ENCODE data around the gene AATK. TPM values are rescaled to one million over a fixed set of nuclear protein-coding genes. Genes with fewer than 3 reads are reported as not detected.

Gene AATK
- polyA plus RNA-seq, 1 of the 3 experiments (the other 2 are of a cell fraction): 0.51 TPM

DNA sequence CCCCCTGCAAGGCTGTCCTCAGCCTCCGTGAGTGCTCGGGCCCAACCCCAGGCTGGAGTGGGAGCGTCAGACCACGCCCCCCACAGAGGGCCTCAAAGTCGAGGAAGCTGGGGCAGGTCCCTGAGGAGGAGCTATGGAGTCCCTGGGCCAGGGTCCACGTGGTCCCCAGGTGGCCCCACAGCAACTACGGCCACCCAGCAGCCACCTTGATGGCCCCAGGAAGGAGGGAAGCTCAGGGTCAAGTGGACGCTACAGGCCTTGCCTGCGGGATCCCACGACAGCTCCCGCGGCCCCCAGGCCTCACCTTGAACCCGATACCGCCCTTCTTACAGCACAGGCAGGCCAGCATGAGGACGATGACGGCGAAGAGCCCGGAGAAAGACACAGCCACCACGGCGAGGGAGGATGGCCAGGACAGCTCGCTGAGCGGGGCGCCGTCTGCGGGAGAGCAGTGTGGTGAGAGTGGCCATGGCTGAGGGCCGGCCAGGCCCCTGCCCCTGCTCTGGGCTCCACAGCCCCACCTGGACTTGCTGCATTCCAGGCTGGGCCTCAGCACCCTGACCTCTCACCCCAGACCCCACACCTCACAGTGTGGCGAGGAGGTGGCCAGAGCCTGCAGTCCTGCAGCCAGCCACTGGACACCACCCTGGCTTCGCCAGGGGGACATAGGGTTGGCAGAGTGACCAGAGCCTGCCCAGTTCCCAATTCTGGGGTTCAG, 31.8 kb downstream of the AATK start:
- WGBS (ENCODE audit: low lambda C conversion rate): 79% methylated on average over 26 of the region's 28 CpGs
- no peak overlapping the region for H3K4me2 ChIP-seq
- ChIA-PET POLR2A (no interaction called here), CTCF (interaction anchor here (0.6 to 3.4 kb wide), 13 partner anchors 8 to 119 kb away, joined by 3 to 24 read pairs (median 4); no protein-coding TSS in a partner anchor)
- no peaks in the 10 kb centered on the region for H3K9me3 ChIP-seq
- peaks cover 12% of the 10 kb centered on the region for H3F3A ChIP-seq (replicated peaks; ENCODE audit: insufficient read depth)
- no peaks in the 10 kb centered on the region for H4K20me1 ChIP-seq (ENCODE audit: insufficient read depth)
- no peak overlapping the region for H3K4me3 ChIP-seq (ENCODE audit: low read depth in 2 of 2, low read length in 1 of 2)
- TF ChIP-seq, protein P1, sequence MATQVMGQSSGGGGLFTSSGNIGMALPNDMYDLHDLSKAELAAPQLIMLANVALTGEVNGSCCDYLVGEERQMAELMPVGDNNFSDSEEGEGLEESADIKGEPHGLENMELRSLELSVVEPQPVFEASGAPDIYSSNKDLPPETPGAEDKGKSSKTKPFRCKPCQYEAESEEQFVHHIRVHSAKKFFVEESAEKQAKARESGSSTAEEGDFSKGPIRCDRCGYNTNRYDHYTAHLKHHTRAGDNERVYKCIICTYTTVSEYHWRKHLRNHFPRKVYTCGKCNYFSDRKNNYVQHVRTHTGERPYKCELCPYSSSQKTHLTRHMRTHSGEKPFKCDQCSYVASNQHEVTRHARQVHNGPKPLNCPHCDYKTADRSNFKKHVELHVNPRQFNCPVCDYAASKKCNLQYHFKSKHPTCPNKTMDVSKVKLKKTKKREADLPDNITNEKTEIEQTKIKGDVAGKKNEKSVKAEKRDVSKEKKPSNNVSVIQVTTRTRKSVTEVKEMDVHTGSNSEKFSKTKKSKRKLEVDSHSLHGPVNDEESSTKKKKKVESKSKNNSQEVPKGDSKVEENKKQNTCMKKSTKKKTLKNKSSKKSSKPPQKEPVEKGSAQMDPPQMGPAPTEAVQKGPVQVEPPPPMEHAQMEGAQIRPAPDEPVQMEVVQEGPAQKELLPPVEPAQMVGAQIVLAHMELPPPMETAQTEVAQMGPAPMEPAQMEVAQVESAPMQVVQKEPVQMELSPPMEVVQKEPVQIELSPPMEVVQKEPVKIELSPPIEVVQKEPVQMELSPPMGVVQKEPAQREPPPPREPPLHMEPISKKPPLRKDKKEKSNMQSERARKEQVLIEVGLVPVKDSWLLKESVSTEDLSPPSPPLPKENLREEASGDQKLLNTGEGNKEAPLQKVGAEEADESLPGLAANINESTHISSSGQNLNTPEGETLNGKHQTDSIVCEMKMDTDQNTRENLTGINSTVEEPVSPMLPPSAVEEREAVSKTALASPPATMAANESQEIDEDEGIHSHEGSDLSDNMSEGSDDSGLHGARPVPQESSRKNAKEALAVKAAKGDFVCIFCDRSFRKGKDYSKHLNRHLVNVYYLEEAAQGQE (IDR thresholded peaks at IDR 0.05; ENCODE audit: low read depth, low read length): no peak
- TF ChIP-seq MXI1 (IDR thresholded peaks at IDR 0.05; ENCODE audit: low read depth, low read length): no peak
- TF ChIP-seq FOSL2 (IDR thresholded peaks at IDR 0.05; ENCODE audit: borderline replicate concordance, low read depth): no peak
- no peak for TF ChIP-seq SIN3A (IDR thresholded peaks at IDR 0.05; ENCODE audit: borderline replicate concordance, low read depth, low read length)
- TF ChIP-seq, protein P2, sequence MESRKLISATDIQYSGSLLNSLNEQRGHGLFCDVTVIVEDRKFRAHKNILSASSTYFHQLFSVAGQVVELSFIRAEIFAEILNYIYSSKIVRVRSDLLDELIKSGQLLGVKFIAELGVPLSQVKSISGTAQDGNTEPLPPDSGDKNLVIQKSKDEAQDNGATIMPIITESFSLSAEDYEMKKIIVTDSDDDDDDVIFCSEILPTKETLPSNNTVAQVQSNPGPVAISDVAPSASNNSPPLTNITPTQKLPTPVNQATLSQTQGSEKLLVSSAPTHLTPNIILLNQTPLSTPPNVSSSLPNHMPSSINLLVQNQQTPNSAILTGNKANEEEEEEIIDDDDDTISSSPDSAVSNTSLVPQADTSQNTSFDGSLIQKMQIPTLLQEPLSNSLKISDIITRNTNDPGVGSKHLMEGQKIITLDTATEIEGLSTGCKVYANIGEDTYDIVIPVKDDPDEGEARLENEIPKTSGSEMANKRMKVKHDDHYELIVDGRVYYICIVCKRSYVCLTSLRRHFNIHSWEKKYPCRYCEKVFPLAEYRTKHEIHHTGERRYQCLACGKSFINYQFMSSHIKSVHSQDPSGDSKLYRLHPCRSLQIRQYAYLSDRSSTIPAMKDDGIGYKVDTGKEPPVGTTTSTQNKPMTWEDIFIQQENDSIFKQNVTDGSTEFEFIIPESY (IDR thresholded peaks at IDR 0.05; ENCODE audit: borderline replicate concordance, low read depth): no peak
- TF ChIP-seq NRF1 (IDR thresholded peaks at IDR 0.05; ENCODE audit: low read depth, low read length): no peak
- TF ChIP-seq CHD2 (IDR thresholded peaks at IDR 0.05; ENCODE audit: low read length, partially characterized antibody): no peak
- no peak overlapping the region for H3K9ac ChIP-seq
- DNase-seq: no peak
- H3K9me2 ChIP-seq: no peaks in the 10 kb centered on the region
- H3K27me3 ChIP-seq (ENCODE audit: insufficient read depth): no peaks in the 10 kb centered on the region
- peaks cover 0 to 4% of the 10 kb centered on the region in 2 experiments; a peak in 1 of 4 replicates for H3K4me1 ChIP-seq (ENCODE audit: control insufficient read depth in 1 of 2, insufficient read depth in 2 of 2, low read depth in 1 of 2, low read length in 1 of 2)
- no peak overlapping the region for H3K27ac ChIP-seq (ENCODE audit: low read depth in 2 of 2, low read length in 1 of 2)
- H3K79me2 ChIP-seq (ENCODE audit: insufficient read depth): no peaks in the 10 kb centered on the region
- H2AFZ ChIP-seq (ENCODE audit: low read depth): no peak overlapping the region
- H3K36me3 ChIP-seq (replicated peaks in 1 of 2; ENCODE audit: control insufficient read depth in 1 of 2, insufficient read depth in 2 of 2, low read length in 1 of 2): no peaks in the 10 kb centered on the region
